Lower leg skin (tissue), 4 donors: ENCODE measurements around the gene PSPH. TPM values are rescaled to one million over a fixed set of nuclear protein-coding genes. Genes with fewer than 3 reads are reported as not detected.

ENCODE experiments used
- DNase-seq, 2 donors: peaks; one replicate each; pipeline ENCODE4 v3.0.0-alpha.2; 2019; ENCODE audit warnings: low spot score in 2 of 2
- H3K4me3 ChIP-seq: fragments of 200-600 bp; sonication (generic); 2 replicates; pipeline ENCODE4 v1.5.1; 2017; ENCODE audit warnings: mild to moderate bottlenecking, low read depth; ENCODE audit not compliant: poor library complexity, severe bottlenecking
- CTCF ChIP-seq, 3 donors: fragments of 450-650 bp; IDR thresholded peaks; one replicate each; pipeline ENCODE4 v1.5.1; 2016; ENCODE audit warnings: antibody characterized with exemption in 3 of 3, mild to moderate bottlenecking in 3 of 3, moderate library complexity in 2 of 3
- POLR2A ChIP-seq, 2 donors: fragments of 450-650 bp; IDR thresholded peaks; one replicate each; pipeline ENCODE4 v1.6.1; 2016 to 2017; ENCODE audit warnings: antibody characterized with exemption in 2 of 2, mild to moderate bottlenecking in 1 of 2, moderate library complexity in 1 of 2
- WGBS, 2 donors: methylation state at CpG; one replicate each; pipeline ENCODE4 v1.1.5; 2018; 5-methylcytosine and 5-hydroxymethylcytosine counted together
- intact Hi-C: fragments of 100-400 bp; cut with DNase I; formaldehyde crosslinking; loops from one replicate; pipeline ENCODE4 v1.15.0; 2023; ENCODE audit warnings: low total_unique reads
- total RNA-seq, 4 donors: library from RNA; depleted of rRNA; stranded (reverse); fragments of >200 nt; gene quantifications; one replicate each; pipeline ENCODE4 v1.1.0, GENCODE V29; 2016

Gene PSPH
- total RNA-seq, 4 donors from 2014 or later: 7.4 to 13.1 (median 9.8) TPM

GRCh38 chr7:55980266-55980665 lies 71.0 kb downstream of the PSPH start:
- intact Hi-C loops: no loop called here
- H3K4me3 ChIP-seq: no peak overlapping the region
- 74 to 88% methylated on average over 3 of the region's 3 CpGs for WGBS, 2 donors
- no peak for DNase-seq
- no peak for TF ChIP-seq CTCF (IDR thresholded peaks at IDR 0.05)
- TF ChIP-seq POLR2A (IDR thresholded peaks at IDR 0.05): no peak

DNA sequence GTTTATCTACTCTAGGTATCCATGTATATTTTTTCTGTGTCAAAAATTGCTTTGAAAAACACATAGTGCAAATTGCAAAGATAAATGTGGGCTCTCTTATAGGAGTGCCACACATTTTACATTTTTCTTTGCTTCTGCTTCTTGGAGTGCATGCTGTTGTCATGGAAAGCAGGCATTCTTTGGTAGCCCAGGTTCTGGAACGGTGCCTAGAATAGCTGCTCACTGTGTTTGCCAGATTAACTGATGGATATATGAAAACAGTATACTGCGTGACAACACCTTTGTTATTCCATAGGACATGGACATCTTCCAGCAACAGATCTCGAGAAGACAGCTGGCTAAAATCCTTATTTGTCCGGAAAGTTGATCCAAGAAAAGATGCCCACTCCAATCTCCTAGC lies 73.4 kb downstream of the PSPH start:
- no peak for DNase-seq
- H3K4me3 ChIP-seq: no peak overlapping the region
- intact Hi-C loops: no loop called here
- TF ChIP-seq CTCF (IDR thresholded peaks at IDR 0.05) (no peak), POLR2A (IDR thresholded peaks at IDR 0.05) (no peak)
- WGBS, 2 donors: 67 to 74% methylated on average over 4 of the region's 4 CpGs

DNA sequence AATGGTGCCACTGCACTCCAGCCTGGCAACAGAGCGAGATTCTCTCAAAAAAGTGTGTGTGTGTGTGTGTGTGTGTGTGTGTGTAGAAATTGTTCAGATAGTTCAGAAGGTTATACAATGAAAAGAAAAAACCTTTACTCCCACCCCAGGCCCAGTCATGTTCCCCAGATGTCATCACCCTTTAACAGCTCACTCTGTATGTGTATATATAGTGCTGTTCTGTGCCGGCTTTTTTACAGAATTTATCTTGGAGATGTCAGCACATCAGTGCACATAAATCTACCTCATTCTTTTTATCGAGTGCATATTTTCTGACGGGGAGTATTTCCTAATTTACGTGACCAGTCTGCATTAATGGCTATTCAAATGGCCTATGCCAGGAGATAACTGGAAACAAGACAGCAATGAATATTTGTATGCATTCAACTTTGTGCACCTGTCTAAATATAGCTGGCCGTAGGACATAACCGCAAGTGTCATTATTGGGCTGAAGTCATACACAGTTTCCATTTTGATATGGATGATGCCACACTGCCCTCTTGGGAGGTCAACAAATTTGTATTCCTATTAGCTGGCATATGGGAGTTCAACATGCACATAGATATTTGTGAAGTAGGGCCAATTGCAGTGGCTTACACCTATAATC lies 75.1 kb downstream of the PSPH start:
- WGBS, 2 donors: 81 to 82% methylated on average over 7 of the region's 7 CpGs
- no peak overlapping the region for H3K4me3 ChIP-seq
- intact Hi-C loops: no loop called here
- no peak for TF ChIP-seq CTCF (IDR thresholded peaks at IDR 0.05)
- no peak for TF ChIP-seq POLR2A (IDR thresholded peaks at IDR 0.05)
- DNase-seq: no peak

DNA sequence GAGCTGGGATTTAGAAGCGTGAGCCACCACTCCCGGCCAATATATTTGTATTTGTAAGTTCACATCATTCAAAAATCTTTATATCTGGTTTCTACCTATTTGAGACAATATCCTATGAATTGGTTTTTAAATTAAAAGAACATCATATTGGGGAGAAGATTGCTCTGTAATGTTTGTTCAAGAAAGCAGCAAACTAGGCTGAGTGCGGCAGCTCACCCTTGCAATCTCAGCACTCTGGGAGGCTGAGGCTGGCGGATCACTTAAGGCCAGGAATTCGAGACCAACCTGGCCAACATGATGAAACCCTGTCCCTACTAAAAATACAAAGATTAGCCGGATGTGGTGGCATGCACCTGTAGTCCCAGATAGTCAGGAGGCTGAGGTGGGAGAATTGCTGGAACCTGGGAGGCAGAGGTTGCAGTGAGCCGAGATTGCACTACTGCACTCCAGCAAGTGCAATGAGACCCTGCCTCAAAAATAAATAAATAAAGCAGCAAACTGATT lies 77.4 kb downstream of the PSPH start:
- H3K4me3 ChIP-seq: no peak overlapping the region
- TF ChIP-seq CTCF (IDR thresholded peaks at IDR 0.05) (no peak), POLR2A (IDR thresholded peaks at IDR 0.05) (no peak)

GRCh38 chr7:55970978-55971377 lies 80.3 kb downstream of the PSPH start:
- DNase-seq: peak in 1 of 2 donors; percentile 28
- no peak overlapping the region for H3K4me3 ChIP-seq
- intact Hi-C loops: no loop called here
- TF ChIP-seq CTCF (IDR thresholded peaks at IDR 0.05): no peak
- no peak for TF ChIP-seq POLR2A (IDR thresholded peaks at IDR 0.05)
- 65 to 70% methylated on average over 8 of the region's 8 CpGs for WGBS, 2 donors

More for the DNA sequence above, 77.4 kb downstream of the PSPH start:
- 95 to 98% methylated on average over 7 of the region's 7 CpGs for WGBS, 2 donors
- DNase-seq: no peak
- intact Hi-C loops: no loop called here

DNA sequence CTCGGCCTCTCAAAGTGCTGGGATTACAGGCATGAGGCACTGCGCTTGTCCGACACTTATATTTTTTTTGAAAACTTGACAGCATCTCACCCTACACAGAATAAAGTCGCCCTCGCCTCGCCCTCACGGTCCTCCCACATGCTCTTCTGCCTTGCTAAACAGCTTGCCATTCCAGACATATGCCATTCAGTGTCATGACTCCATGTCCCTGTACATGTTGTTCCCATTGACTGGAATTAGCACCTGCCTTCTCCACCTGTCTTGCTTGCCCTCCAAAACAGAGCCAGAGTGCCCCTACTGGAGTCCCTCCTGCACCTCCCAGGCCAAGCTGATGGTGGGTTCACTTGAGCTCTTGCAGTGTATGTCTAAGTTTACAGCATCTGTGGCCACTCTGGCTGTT lies 80.7 kb downstream of the PSPH start:
- no peak overlapping the region for H3K4me3 ChIP-seq
- intact Hi-C loops: no loop called here
- peak in 1 of 2 donors; percentile 48 for DNase-seq
- 82 to 95% methylated on average over 7 of the region's 7 CpGs for WGBS, 2 donors
- TF ChIP-seq POLR2A (IDR thresholded peaks at IDR 0.05): no peak
- TF ChIP-seq CTCF (IDR thresholded peaks at IDR 0.05): no peak
